Endothelial cell of umbilical vein (primary cell): ENCODE measurements around the gene TMOD4. TPM values are rescaled to one million over a fixed set of nuclear protein-coding genes. Genes with fewer than 3 reads are reported as not detected.
A peak's percentile ranks its signal among the peaks of the same experiment; 100 is the strongest.

Experiments
- BruUV-seq: library from RNA; stranded (reverse); fragments of 400-500 nt; replicated peaks from 2 replicates; lab custom pipeline; 2021; lab: Mats Ljungman, UMichigan
- CTCF ChIA-PET: fragments of 300-600, 350-600 bp; sonication (Branson Sonifier 250); formaldehyde crosslinking; loops from one replicate; lab custom pipeline; 2021; ENCODE audit warnings: antibody characterized with exemption, inconsistent platforms; lab: Charles Lee
- POLR2A ChIA-PET: fragments of 300-600, 350-600 bp; sonication (Branson Sonifier 250); formaldehyde crosslinking; loops from one replicate; lab custom pipeline; 2021; ENCODE audit warnings: antibody characterized with exemption, inconsistent platforms; lab: Charles Lee
- DNase-seq: peaks from one replicate; pipeline ENCODE4 v3.0.0-alpha.2; 2011; ENCODE audit warnings: low read depth, low spot score
- FAIRE-seq: peaks from 2 replicates; lab custom pipeline; 2011; peaks lifted over from hg19 to GRCh38; lab: Jason Lieb, UNC
- H2AFZ ChIP-seq: 2 replicates; pipeline ENCODE4 v1.6.0; 2012; ENCODE audit warnings: low read depth, low read length, control low read depth, inconsistent platforms
- H3K27ac ChIP-seq: 2 replicates; pipeline ENCODE4 v1.5.1; 2011; ENCODE audit warnings: low read depth, mild to moderate bottlenecking, control low read depth, low read length, moderate library complexity; ENCODE audit not compliant: insufficient read depth
- H3K27me3 ChIP-seq, 2 experiments: 2 replicates each; pipeline versions ENCODE4 v1.6.0 to v1.6.1; 2011; ENCODE audit warnings: low read length in 2 of 2, mixed read lengths in 1 of 2; ENCODE audit not compliant: control insufficient read depth in 2 of 2, insufficient read depth in 2 of 2
- H3K36me3 ChIP-seq, 2 experiments: 2 replicates in 1 of 2; 3 replicates in 1 of 2; pipeline ENCODE4 v1.5.1; 2011; ENCODE audit warnings: low read length in 2 of 2, mild to moderate bottlenecking in 1 of 2, moderate library complexity in 1 of 2; ENCODE audit not compliant: control insufficient read depth in 2 of 2, insufficient read depth in 2 of 2; ENCODE audit errors: extremely low read depth in 1 of 2
- H3K4me1 ChIP-seq: 3 replicates; pipeline ENCODE4 v1.5.1; 2011; ENCODE audit warnings: mild to moderate bottlenecking, low read length; ENCODE audit not compliant: control insufficient read depth, insufficient read depth; ENCODE audit errors: extremely low read depth
- H3K4me2 ChIP-seq: 2 replicates; pipeline ENCODE4 v1.6.1; 2011; ENCODE audit warnings: low read length, control low read depth, mixed read lengths; ENCODE audit not compliant: insufficient read depth
- H3K4me3 ChIP-seq, 3 experiments: fragments of 200-600 bp in 1 of 3; sonication (generic), shearing (Covaris generic) in 1 of 3; replicated peaks in 1 of 3; 2 replicates each; pipeline ENCODE4 v1.5.1; 2011 to 2016; ENCODE audit warnings: control low read depth in 3 of 3, low read length in 3 of 3, mild to moderate bottlenecking in 2 of 3, inconsistent platforms in 1 of 3, low read depth in 1 of 3, moderate library complexity in 1 of 3; ENCODE audit not compliant: insufficient read depth in 1 of 3
- H3K79me2 ChIP-seq: 2 replicates; pipeline ENCODE4 v1.6.0; 2012; ENCODE audit warnings: low read length, inconsistent platforms; ENCODE audit not compliant: control insufficient read depth, insufficient read depth
- H3K9ac ChIP-seq: replicated peaks from 2 replicates; pipeline ENCODE3; 2011; ENCODE audit warnings: low read length, control low read depth; ENCODE audit not compliant: insufficient read depth; ENCODE audit errors: extremely low read depth
- H3K9me1 ChIP-seq: replicated peaks from 3 replicates; pipeline ENCODE4 v1.6.0; 2011; ENCODE audit warnings: mild to moderate bottlenecking, low read length; ENCODE audit not compliant: control insufficient read depth, insufficient read depth; ENCODE audit errors: extremely low read depth
- H3K9me3 ChIP-seq: replicated peaks from 2 replicates; pipeline ENCODE4 v1.5.1; 2012; ENCODE audit warnings: low read length, inconsistent platforms; ENCODE audit not compliant: control insufficient read depth, insufficient read depth
- H4K20me1 ChIP-seq: replicated peaks from 2 replicates; pipeline ENCODE3; 2011; ENCODE audit warnings: mild to moderate bottlenecking, low read length; ENCODE audit not compliant: control insufficient read depth, insufficient read depth; ENCODE audit errors: extremely low read depth
- CTCF ChIP-seq, 2 donors: IDR thresholded peaks; 1 replicate in 1 of 2; 2 replicates in 1 of 2; pipeline ENCODE4 v1.5.1; 2011; ENCODE audit warnings: low read length in 2 of 2, mild to moderate bottlenecking in 2 of 2, moderate library complexity in 2 of 2, control low read depth in 1 of 2, inconsistent platforms in 1 of 2, low read depth in 1 of 2; ENCODE audit not compliant: insufficient read depth in 1 of 2; ENCODE audit errors: extremely low read depth in 1 of 2
- EZH2 ChIP-seq: IDR thresholded peaks from 2 replicates; pipeline ENCODE4 v1.6.1; 2012; ENCODE audit warnings: borderline replicate concordance, low read depth, mild to moderate bottlenecking, moderate library complexity, low read length, inconsistent platforms; ENCODE audit not compliant: severe bottlenecking
- FOS ChIP-seq: IDR thresholded peaks from 2 replicates; pipeline ENCODE4 v1.6.1; 2011; ENCODE audit warnings: mild to moderate bottlenecking, low read length, moderate library complexity, borderline replicate concordance; ENCODE audit not compliant: insufficient read depth
- GATA2 ChIP-seq: IDR thresholded peaks from 2 replicates; pipeline ENCODE4 v1.7.0; 2011; ENCODE audit warnings: low read depth, mild to moderate bottlenecking, moderate library complexity, mixed read lengths, low read length; ENCODE audit not compliant: insufficient read length, insufficient read depth
- JUN ChIP-seq: IDR thresholded peaks from 2 replicates; pipeline ENCODE4 v1.6.1; 2011; ENCODE audit warnings: borderline replicate concordance, low read depth; ENCODE audit not compliant: insufficient read length, insufficient read depth
- MAX ChIP-seq: IDR thresholded peaks from 2 replicates; pipeline ENCODE4 v1.6.1; 2011; ENCODE audit not compliant: insufficient read depth, insufficient read length
- MYC ChIP-seq: IDR thresholded peaks from one replicate; pipeline ENCODE4 v1.6.1; 2011; ENCODE audit warnings: mild to moderate bottlenecking, low read depth, low read length
- POLR2A ChIP-seq: IDR thresholded peaks from 2 replicates; pipeline ENCODE4 v1.6.1; 2012; ENCODE audit warnings: low read depth, mild to moderate bottlenecking, control low read depth, low read length
- POLR2AphosphoS5 ChIP-seq: IDR thresholded peaks from 2 replicates; pipeline ENCODE4 v1.6.1; 2012; ENCODE audit warnings: low read depth, mild to moderate bottlenecking, control low read depth, low read length, moderate library complexity; ENCODE audit not compliant: insufficient read depth
- dilution Hi-C: fragments of 300-500 bp; cut with MboI; formaldehyde crosslinking; loops from one replicate; pipeline ENCODE4 v1.15.0; 2019; ENCODE audit warnings: low sequenced_read_pairs; ENCODE audit not compliant: extremely low pct_ligation_motif_present
- intact Hi-C: fragments of 100-400 bp; cut with micrococcal nuclease; formaldehyde crosslinking; loops from one replicate; pipeline ENCODE4 v1.10.0; 2022
- polyA plus RNA-seq, 4 experiments: library from polyadenylated mRNA; depleted of rRNA in 3 of 4; stranded (reverse) in 3 of 4; unstranded in 1 of 4; fragments of >200 nt; gene quantifications; 2 replicates each; pipeline versions ENCODE4 v1.2.1 to v1.2.3, GENCODE V29; 2011 to 2012; ENCODE audit warnings: missing spikeins in 1 of 4
- total RNA-seq: library from RNA; stranded (reverse); gene quantifications from 2 replicates; pipeline ENCODE4 v1.2.3, GENCODE V29; 2021

The TMOD4 gene
- total and polyA plus RNA-seq, 2 donors (not counting 3 experiments of a cell fraction or from before 2014, with no cell fraction given), result 0.22 to 1.4 TPM

DNA sequence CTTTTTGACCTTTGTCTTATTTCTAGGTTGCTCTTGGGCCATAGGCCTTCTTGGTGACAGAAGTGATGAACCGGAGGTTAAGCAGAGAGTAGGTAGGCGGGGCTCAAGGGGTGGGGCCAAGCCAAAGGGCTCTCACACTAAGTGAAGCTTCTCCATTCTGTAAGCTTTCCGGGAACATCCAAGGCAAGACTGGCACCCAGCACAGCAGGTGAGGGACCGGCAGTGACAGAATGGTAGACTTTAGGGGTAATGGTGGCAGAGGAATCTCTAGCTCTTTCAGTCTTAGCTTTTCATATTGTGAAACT lies 19.3 kb downstream of the TMOD4 start, which contains the start of gene TNFAIP8L2:
Gene TNFAIP8L2 (plus strand): TSS at position 135 of the 305 bp plus-strand sequence. CDS start 2,049 bp downstream, outside the sequence.
- no peaks in the 10 kb centered on the region for H3K27me3 ChIP-seq
- H3K79me2 ChIP-seq, result no peaks in the 10 kb centered on the region
- peak within 1 kb of the TSS; percentile 25 for H3K27ac ChIP-seq
- H3K9ac ChIP-seq, result no peak within 1 kb of the TSS
- TF ChIP-seq FOS, result no peak
- TF ChIP-seq EZH2, result no peak
- TF ChIP-seq GATA2, result no peak
- no peak for TF ChIP-seq POLR2A
- TF ChIP-seq MAX, result no peak
- no peak for TF ChIP-seq CTCF (IDR thresholded peaks at IDR 0.05; ENCODE audit: extremely low read depth in 1 of 2, insufficient read depth in 1 of 2, low read depth in 1 of 2, low read length in 2 of 2)
- no peak for TF ChIP-seq MYC
- no peak for TF ChIP-seq POLR2AphosphoS5
- no peak for TF ChIP-seq JUN
- H3K4me2 ChIP-seq, result peak within 1 kb of the TSS; percentile 52
- POLR2A ChIA-PET, result interaction anchor here (3.0 kb wide), 1 partner anchor 57 kb away, joined by 16 read pairs; no protein-coding TSS in a partner anchor
- dilution Hi-C loops, result no loop called here
- no peak for DNase-seq
- intact Hi-C loops, result loop anchor here (1.0 kb wide), 2 partner anchors 57 to 86 kb away; partner anchors contain the start of gene GABPB2
- H3K36me3 ChIP-seq, result peaks cover 2 to 13% of the 10 kb centered on the region in 2 experiments
- H3K4me3 ChIP-seq, result no peak within 1 kb of the TSS
- BruUV-seq, result no TSS peak
- no peaks in the 10 kb centered on the region for H4K20me1 ChIP-seq
- H3K4me1 ChIP-seq, result peaks cover 18% of the 10 kb centered on the region
- H2AFZ ChIP-seq, result no peak within 1 kb of the TSS
- CTCF ChIA-PET, result interaction anchor here (0.5 to 11.7 kb wide), 13 partner anchors 8 to 186 kb away, joined by 3 to 623 read pairs (median 3); partner anchors contain the start of genes C1orf56, GABPB2 and TMOD4
- H3K9me1 ChIP-seq, result no peaks in the 10 kb centered on the region
- FAIRE-seq, result no peak
- no peaks in the 10 kb centered on the region for H3K9me3 ChIP-seq
